Measurements from ENCODE around the gene NRP1. TPM values are rescaled to one million over a fixed set of nuclear protein-coding genes. Genes with fewer than 3 reads are reported as not detected.

NRP1 gene
- total RNA-seq, 1 donor from 2014 or later = 486 TPM

DNA sequence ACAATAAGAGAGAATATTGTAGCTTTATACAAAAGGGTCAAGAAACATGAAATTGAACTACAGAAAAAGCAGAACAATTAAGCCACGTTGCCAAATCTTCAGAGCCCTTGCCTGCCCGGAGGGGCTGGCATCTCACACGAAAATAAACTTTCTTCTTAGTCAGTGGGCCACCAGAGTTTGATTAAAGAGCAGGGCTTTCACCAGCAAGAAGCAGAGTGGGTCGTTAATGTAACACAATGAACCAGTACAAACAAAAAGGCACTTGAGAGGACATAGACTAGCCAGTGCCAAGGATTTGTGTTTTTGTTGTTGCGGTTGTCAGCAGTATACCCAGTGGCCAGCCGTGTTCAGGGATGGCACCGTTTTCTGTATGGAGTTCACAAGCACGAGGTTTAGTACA lies 155.4 kb downstream of the NRP1 start:
- Mint-ChIP-seq H3K9me3 (ENCODE audit: unreplicated experiment) (no peaks in the 10 kb centered on the region), H3K4me3 (ENCODE audit: unreplicated experiment) (peak overlapping the region; percentile 17), H3K27me3 (ENCODE audit: unreplicated experiment) (peaks cover 9% of the 10 kb centered on the region), H3K36me3 (ENCODE audit: low read depth, unreplicated experiment) (peaks cover 50% of the 10 kb centered on the region), H3K4me1 (ENCODE audit: unreplicated experiment) (peaks cover 9% of the 10 kb centered on the region), H3K27ac (ENCODE audit: unreplicated experiment) (no peak overlapping the region)
- TF ChIP-seq, protein P1, sequence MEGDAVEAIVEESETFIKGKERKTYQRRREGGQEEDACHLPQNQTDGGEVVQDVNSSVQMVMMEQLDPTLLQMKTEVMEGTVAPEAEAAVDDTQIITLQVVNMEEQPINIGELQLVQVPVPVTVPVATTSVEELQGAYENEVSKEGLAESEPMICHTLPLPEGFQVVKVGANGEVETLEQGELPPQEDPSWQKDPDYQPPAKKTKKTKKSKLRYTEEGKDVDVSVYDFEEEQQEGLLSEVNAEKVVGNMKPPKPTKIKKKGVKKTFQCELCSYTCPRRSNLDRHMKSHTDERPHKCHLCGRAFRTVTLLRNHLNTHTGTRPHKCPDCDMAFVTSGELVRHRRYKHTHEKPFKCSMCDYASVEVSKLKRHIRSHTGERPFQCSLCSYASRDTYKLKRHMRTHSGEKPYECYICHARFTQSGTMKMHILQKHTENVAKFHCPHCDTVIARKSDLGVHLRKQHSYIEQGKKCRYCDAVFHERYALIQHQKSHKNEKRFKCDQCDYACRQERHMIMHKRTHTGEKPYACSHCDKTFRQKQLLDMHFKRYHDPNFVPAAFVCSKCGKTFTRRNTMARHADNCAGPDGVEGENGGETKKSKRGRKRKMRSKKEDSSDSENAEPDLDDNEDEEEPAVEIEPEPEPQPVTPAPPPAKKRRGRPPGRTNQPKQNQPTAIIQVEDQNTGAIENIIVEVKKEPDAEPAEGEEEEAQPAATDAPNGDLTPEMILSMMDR (IDR thresholded peaks at IDR 0.05; ENCODE audit: unreplicated experiment) = no peak
- DNase-seq (ENCODE audit: low spot score) = no peak

DNA sequence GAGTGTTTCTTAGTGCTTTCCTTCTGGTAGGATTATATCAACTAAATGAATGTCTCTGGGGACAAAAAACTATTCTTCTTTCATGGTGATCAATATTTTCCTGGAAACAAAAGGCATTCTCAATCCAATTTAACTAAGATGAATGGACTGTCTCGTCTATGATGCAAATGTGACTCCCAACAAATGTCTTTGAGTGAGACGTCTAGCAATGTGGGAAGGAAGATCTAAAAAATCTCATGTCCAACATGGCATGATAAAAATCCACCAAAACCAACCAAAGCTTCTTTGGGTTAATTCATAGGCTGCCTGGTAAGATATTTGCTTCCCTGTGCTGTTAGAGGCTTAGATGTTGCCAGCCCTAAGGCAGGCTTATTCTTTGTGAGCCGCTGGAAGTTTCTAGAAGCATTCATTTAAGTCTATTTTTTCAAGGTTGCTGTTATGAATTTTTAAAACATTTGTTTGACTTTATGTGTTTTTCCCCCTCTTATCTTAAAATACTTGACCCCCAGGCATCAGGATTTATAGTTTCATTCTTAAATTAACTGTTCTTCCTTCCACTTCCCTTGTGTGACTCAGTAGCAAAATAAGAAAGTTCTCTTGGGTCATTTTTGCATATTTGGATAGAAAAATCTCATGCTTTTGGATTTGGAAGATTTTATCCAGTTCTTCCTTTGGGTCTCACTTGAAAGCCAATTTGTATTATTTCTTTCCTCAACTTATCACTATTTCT lies 156.3 kb downstream of the NRP1 start:
- Mint-ChIP-seq H3K4me1 (ENCODE audit: unreplicated experiment) (peaks cover 10% of the 10 kb centered on the region), H3K4me3 (ENCODE audit: unreplicated experiment) (no peak overlapping the region), H3K27me3 (ENCODE audit: unreplicated experiment) (peaks cover 9% of the 10 kb centered on the region), H3K27ac (ENCODE audit: unreplicated experiment) (no peak overlapping the region), H3K36me3 (ENCODE audit: low read depth, unreplicated experiment) (peaks cover 42% of the 10 kb centered on the region), H3K9me3 (ENCODE audit: unreplicated experiment) (no peaks in the 10 kb centered on the region)
- no peak for DNase-seq (ENCODE audit: low spot score)
- TF ChIP-seq, protein P1 (IDR thresholded peaks at IDR 0.05; ENCODE audit: unreplicated experiment) = no peak

DNA sequence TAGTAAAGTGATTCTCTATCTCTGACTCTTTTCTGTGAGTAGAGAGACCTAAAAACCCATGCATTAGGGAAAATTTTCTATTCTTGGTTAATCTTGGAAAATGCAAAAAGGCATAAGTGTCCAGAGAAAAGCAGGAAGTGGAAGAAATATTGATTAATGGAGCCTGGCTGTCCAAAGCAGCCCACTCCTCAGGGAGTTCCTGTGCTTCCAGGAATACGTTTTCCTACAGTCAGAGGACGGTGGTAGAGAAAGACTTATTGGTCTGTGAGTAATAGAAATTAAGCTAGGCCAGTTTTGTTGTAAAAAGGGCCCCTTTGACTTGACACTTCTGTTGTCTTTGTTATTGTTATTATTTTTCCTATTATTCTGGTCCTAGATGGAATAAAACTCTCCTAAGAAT lies 157.8 kb downstream of the NRP1 start:
- TF ChIP-seq, protein P1 (IDR thresholded peaks at IDR 0.05; ENCODE audit: unreplicated experiment) = no peak
- peaks cover 5% of the 10 kb centered on the region for H3K27me3 Mint-ChIP-seq (ENCODE audit: unreplicated experiment)
- H3K36me3 Mint-ChIP-seq (ENCODE audit: low read depth, unreplicated experiment) = peaks cover 27% of the 10 kb centered on the region
- DNase-seq (ENCODE audit: low spot score) = no peak
- H3K27ac Mint-ChIP-seq (ENCODE audit: unreplicated experiment) = no peak overlapping the region
- no peak overlapping the region for H3K4me3 Mint-ChIP-seq (ENCODE audit: unreplicated experiment)
- H3K9me3 Mint-ChIP-seq (ENCODE audit: unreplicated experiment) = no peaks in the 10 kb centered on the region
- H3K4me1 Mint-ChIP-seq (ENCODE audit: unreplicated experiment) = peaks cover 19% of the 10 kb centered on the region

DNA sequence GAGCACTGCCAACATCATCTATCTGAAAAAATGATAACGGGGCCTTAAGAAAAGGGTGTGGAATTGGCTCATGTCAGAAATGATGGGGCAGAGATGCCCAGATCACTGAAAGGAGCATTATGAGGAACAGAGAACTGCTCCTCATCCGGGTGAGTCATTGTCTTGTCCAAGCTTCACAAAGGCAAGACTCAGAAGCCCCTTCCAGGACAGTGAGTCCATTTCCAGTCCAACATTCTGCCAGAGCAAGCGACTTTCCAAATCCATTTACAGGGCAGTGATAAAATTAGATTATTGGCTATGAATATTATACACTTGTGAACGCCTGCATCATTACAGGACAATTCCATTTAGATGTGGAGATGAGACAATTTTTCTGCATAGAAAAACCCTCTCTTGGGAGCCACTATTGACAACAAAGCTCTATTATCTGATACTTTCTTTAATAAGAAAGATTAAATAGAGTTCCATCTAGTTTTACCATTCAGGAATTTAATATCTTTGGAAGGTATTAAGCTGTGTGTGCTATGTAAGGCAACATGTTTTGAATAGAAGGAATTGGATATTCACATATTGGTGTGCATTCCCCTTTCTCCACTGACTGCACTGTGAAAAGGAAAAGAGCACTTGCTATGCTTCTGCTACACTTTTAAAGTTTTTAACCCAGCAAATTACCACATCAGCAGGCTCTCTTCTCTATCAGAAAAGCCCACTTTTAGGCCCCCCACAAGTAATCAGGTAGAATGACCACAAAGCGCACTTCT lies 159.6 kb downstream of the NRP1 start:
- no peak for DNase-seq (ENCODE audit: low spot score)
- H3K9me3 Mint-ChIP-seq (ENCODE audit: unreplicated experiment) = no peaks in the 10 kb centered on the region
- peaks cover 25% of the 10 kb centered on the region for H3K4me1 Mint-ChIP-seq (ENCODE audit: unreplicated experiment)
- H3K27me3 Mint-ChIP-seq (ENCODE audit: unreplicated experiment) = no peaks in the 10 kb centered on the region
- H3K4me3 Mint-ChIP-seq (ENCODE audit: unreplicated experiment) = no peak overlapping the region
- peaks cover 12% of the 10 kb centered on the region for H3K36me3 Mint-ChIP-seq (ENCODE audit: low read depth, unreplicated experiment)
- peak overlapping the region; percentile 45 for H3K27ac Mint-ChIP-seq (ENCODE audit: unreplicated experiment)
- TF ChIP-seq, protein P1 (IDR thresholded peaks at IDR 0.05; ENCODE audit: unreplicated experiment) = no peak

DNA sequence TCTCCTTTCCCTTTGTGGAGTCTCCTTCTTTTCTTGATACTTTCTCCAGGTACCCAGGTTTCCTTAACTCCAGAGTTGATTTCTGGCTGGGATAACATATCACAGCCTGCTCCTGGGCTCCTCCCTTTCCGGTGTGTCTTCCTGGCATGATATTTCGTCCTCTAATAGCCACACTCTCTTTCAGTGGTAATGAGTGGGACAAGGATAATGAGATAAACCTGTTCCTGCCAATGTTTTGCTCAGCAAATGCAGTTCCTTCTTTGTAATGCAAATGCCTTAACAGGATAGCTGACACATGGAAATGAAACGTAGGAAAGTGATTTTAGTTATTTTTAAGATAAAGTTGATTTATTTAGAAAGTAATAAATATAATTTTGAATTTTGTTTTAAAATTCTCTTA lies 168.6 kb downstream of the NRP1 start:
- TF ChIP-seq, protein P1 (IDR thresholded peaks at IDR 0.05; ENCODE audit: unreplicated experiment) = no peak
- no peak for DNase-seq (ENCODE audit: low spot score)
- no peak overlapping the region for H3K27ac Mint-ChIP-seq (ENCODE audit: unreplicated experiment)

More for the DNA sequence above, 168.6 kb downstream of the NRP1 start:
- Mint-ChIP-seq H3K4me3 (ENCODE audit: unreplicated experiment) (no peak overlapping the region), H3K36me3 (ENCODE audit: low read depth, unreplicated experiment) (no peaks in the 10 kb centered on the region), H3K27me3 (ENCODE audit: unreplicated experiment) (peaks cover 2% of the 10 kb centered on the region), H3K9me3 (ENCODE audit: unreplicated experiment) (no peaks in the 10 kb centered on the region), H3K4me1 (ENCODE audit: unreplicated experiment) (peaks cover 20% of the 10 kb centered on the region)
